PC-3 (cell line): ENCODE data around the gene METTL27. TPM values are rescaled to one million over a fixed set of nuclear protein-coding genes. Genes with fewer than 3 reads are reported as not detected.
A peak's percentile ranks its signal among the peaks of the same experiment; 100 is the strongest.

ENCODE experiments used
- ATAC-seq: fragments of 200-7000 bp; cut with Tn5 transposase; 2 replicates; pipeline ENCODE4 v1.9.1; 2020; ENCODE audit warnings: mild to moderate bottlenecking, moderate library complexity
- BruUV-seq: library from RNA; stranded (reverse); fragments of 400-500 nt; replicated peaks from 2 replicates; lab custom pipeline; 2021; lab: Mats Ljungman, UMichigan
- CTCF ChIA-PET: fragments of 300-600 bp; sonication (Branson Sonifier 250); formaldehyde crosslinking; loops from one replicate; lab custom pipeline; 2022; ENCODE audit warnings: antibody characterized with exemption; lab: Charles Lee
- POLR2A ChIA-PET: fragments of 300-600 bp; sonication (Branson Sonifier 250); formaldehyde crosslinking; loops from one replicate; lab custom pipeline; 2022; ENCODE audit warnings: antibody characterized with exemption; ENCODE audit not compliant: unreplicated experiment; lab: Charles Lee
- DNase-seq: peaks from one replicate; pipeline ENCODE4 v3.0.0-alpha.2; 2015
- H2AFZ ChIP-seq: fragments of 300-600 bp; sonication (generic); 2 replicates; pipeline ENCODE4 v1.6.0; 2016; ENCODE audit warnings: antibody characterized with exemption, low read length
- H3F3A ChIP-seq: fragments of 300-600 bp; sonication (generic); one replicate; pipeline ENCODE4 v1.6.0; 2017; ENCODE audit warnings: antibody characterized with exemption, low read length, control low read depth, mild to moderate bottlenecking; ENCODE audit not compliant: unreplicated experiment
- H3K27ac ChIP-seq: fragments of 300-600 bp; sonication (generic); 2 replicates; pipeline ENCODE4 v1.5.1; 2016; ENCODE audit warnings: mild to moderate bottlenecking, low read length
- H3K27me3 ChIP-seq: fragments of 300-600 bp; sonication (generic); 2 replicates; pipeline ENCODE4 v1.6.1; 2016; ENCODE audit warnings: low read length, mixed read lengths
- H3K36me3 ChIP-seq: fragments of 300-600 bp; sonication (generic); 2 replicates; pipeline ENCODE4 v1.6.1; 2016; ENCODE audit warnings: low read depth, mixed run types, low read length, mixed read lengths
- H3K4me1 ChIP-seq: fragments of 300-600 bp; sonication (generic); 2 replicates; pipeline ENCODE4 v1.5.1; 2016; ENCODE audit warnings: low read length; ENCODE audit not compliant: insufficient read depth
- H3K4me2 ChIP-seq: fragments of 300-600 bp; sonication (generic); 2 replicates; pipeline ENCODE4 v1.6.0; 2016; ENCODE audit warnings: low read length
- H3K4me3 ChIP-seq: fragments of 300-600 bp; sonication (generic); 2 replicates; pipeline ENCODE4 v1.5.1; 2016; ENCODE audit warnings: mild to moderate bottlenecking, low read length, mixed read lengths
- H3K79me2 ChIP-seq: fragments of 300-600 bp; sonication (generic); 2 replicates; pipeline ENCODE4 v1.6.1; 2017; ENCODE audit warnings: low read length, mixed read lengths
- H3K9ac ChIP-seq: fragments of 300-600 bp; sonication (generic); 2 replicates; pipeline ENCODE4 v1.6.0; 2016; ENCODE audit warnings: mild to moderate bottlenecking, low read length
- H3K9me2 ChIP-seq: fragments of 300-600 bp; sonication (generic); replicated peaks from 2 replicates; pipeline ENCODE4 v1.6.1; 2016; ENCODE audit warnings: mixed run types, low read length, mixed read lengths
- H3K9me3 ChIP-seq: fragments of 300-600 bp; sonication (generic); 2 replicates; pipeline ENCODE4 v1.6.1; 2016; ENCODE audit warnings: low read length, mixed read lengths
- H4K20me1 ChIP-seq: fragments of 300-600 bp; sonication (generic); 2 replicates; pipeline ENCODE4 v1.6.1; 2016; ENCODE audit warnings: low read length, mixed read lengths
- CTCF ChIP-seq: fragments of 300-600 bp; sonication (generic); conservative IDR thresholded peaks from 2 replicates; pipeline ENCODE4 v1.5.1; 2017; ENCODE audit warnings: antibody characterized with exemption, low read depth, mild to moderate bottlenecking, low read length
- EZH2 ChIP-seq: fragments of 300-600 bp; sonication (generic); IDR thresholded peaks from one replicate; pipeline ENCODE4 v1.6.1; 2017; ENCODE audit warnings: antibody characterized with exemption, mild to moderate bottlenecking, low read length; ENCODE audit not compliant: unreplicated experiment
- EZH2phosphoT487 ChIP-seq: fragments of 300-600 bp; sonication (generic); IDR thresholded peaks from 2 replicates; pipeline ENCODE4 v1.6.1; 2018; ENCODE audit warnings: mild to moderate bottlenecking, antibody characterized with exemption, low read length, borderline replicate concordance
- intact Hi-C: fragments of 100-400 bp; cut with micrococcal nuclease; formaldehyde crosslinking; loops from 2 replicates; pipeline ENCODE4 v1.9.0; 2023
- total RNA-seq: library from RNA; depleted of rRNA; stranded (reverse); fragments of >200 nt; gene quantifications from 2 replicates; pipeline ENCODE4 v1.2.3, GENCODE V29; 2014

METTL27 gene
- total RNA-seq, 1 experiment from 2014 or later, result 3.3 TPM

- no peak overlapping the region for H3K4me2 ChIP-seq
- intact Hi-C loops, result loop anchor here (1.0 to 5.0 kb wide), 2 partner anchors 160 to 336 kb away; no protein-coding TSS in a partner anchor
- no peaks in the 10 kb centered on the region for H3K9me3 ChIP-seq
- BruUV-seq, result no TSS peak
- H3K27ac ChIP-seq, result no peak overlapping the region
- ATAC-seq, result peak; percentile 74
- CTCF ChIA-PET, result interaction anchor here (0.6 to 1.0 kb wide), 4 partner anchors 88 to 266 kb away, joined by 3 to 7 read pairs (median 4); no protein-coding TSS in a partner anchor
- H3K79me2 ChIP-seq, result no peaks in the 10 kb centered on the region
- H3F3A ChIP-seq, result no peaks in the 10 kb centered on the region
- H2AFZ ChIP-seq, result no peak overlapping the region
- H4K20me1 ChIP-seq, result no peaks in the 10 kb centered on the region
- no peaks in the 10 kb centered on the region for H3K27me3 ChIP-seq
- no peaks in the 10 kb centered on the region for H3K4me1 ChIP-seq
- DNase-seq, result peak; percentile 67
- no peaks in the 10 kb centered on the region for H3K9me2 ChIP-seq
- H3K36me3 ChIP-seq, result no peaks in the 10 kb centered on the region
- TF ChIP-seq EZH2 (no peak), CTCF (peak; percentile 69)
- H3K9ac ChIP-seq, result no peak overlapping the region
- POLR2A ChIA-PET, result no interaction called here
- no peak overlapping the region for H3K4me3 ChIP-seq
Observed at GRCh38 chr7:73865738-73866445, 23.6 kb upstream of the METTL27 start.

GRCh38 chr7:73864981-73865711 lies 22.8 kb upstream of the METTL27 start:
- ChIA-PET CTCF (interaction anchor here (1.0 kb wide), 1 partner anchor 96 kb away, joined by 4 read pairs; no protein-coding TSS in a partner anchor), POLR2A (no interaction called here)
- no peaks in the 10 kb centered on the region for H3F3A ChIP-seq
- no peak overlapping the region for H3K4me3 ChIP-seq
- no peaks in the 10 kb centered on the region for H3K9me2 ChIP-seq
- TF ChIP-seq EZH2 (no peak), EZH2phosphoT487 (no peak), CTCF (no peak)
- H3K9me3 ChIP-seq, result no peaks in the 10 kb centered on the region
- BruUV-seq, result no TSS peak
- no peak overlapping the region for H2AFZ ChIP-seq
- no peak overlapping the region for H3K9ac ChIP-seq
- H3K4me2 ChIP-seq, result no peak overlapping the region
- no peaks in the 10 kb centered on the region for H3K36me3 ChIP-seq
- intact Hi-C loops, result loop anchor here (5.0 kb wide), 1 partner anchor 337 kb away; no protein-coding TSS in a partner anchor
- ATAC-seq, result no peak
- no peaks in the 10 kb centered on the region for H3K4me1 ChIP-seq
- H3K79me2 ChIP-seq, result no peaks in the 10 kb centered on the region
- H3K27ac ChIP-seq, result no peak overlapping the region
- H3K27me3 ChIP-seq, result no peaks in the 10 kb centered on the region
- H4K20me1 ChIP-seq, result no peaks in the 10 kb centered on the region
- no peak for DNase-seq
